GM21825 (cell line): ENCODE results near the gene ENDOD1.

Experiments used
- ATAC-seq: cut with Tn5 transposase; IDR thresholded peaks from one replicate; pipeline ENCODE4 v1.9.1; 2021; ENCODE audit warnings: mild to moderate bottlenecking, moderate library complexity; ENCODE audit not compliant: unreplicated experiment

Gene ENDOD1

GRCh38 chr11:95076416-95076815, 13.2 kb upstream of the ENDOD1 start:
- ATAC-seq: peak; percentile 63

- no peak for ATAC-seq
Measured at GRCh38 chr11:95076981-95077380, 12.7 kb upstream of the ENDOD1 start.

GRCh38 chr11:95078526-95078925, 11.1 kb upstream of the ENDOD1 start:
- no peak for ATAC-seq

- no peak for ATAC-seq
Measured at GRCh38 chr11:95081010-95081409, 8.6 kb upstream of the ENDOD1 start.

GRCh38 chr11:95081412-95081811, 8.2 kb upstream of the ENDOD1 start:
- no peak for ATAC-seq

- ATAC-seq: no peak
Measured at GRCh38 chr11:95082576-95083001, 7.1 kb upstream of the ENDOD1 start.

GRCh38 chr11:95084509-95084908, 5.1 kb upstream of the ENDOD1 start:
- ATAC-seq: no peak

- no peak for ATAC-seq
Measured at GRCh38 chr11:95085117-95085816, 4.4 kb upstream of the ENDOD1 start.

GRCh38 chr11:95086151-95086550, 3.5 kb upstream of the ENDOD1 start:
- ATAC-seq: no peak

GRCh38 chr11:95086836-95087570, 2.6 kb upstream of the ENDOD1 start:
- no peak for ATAC-seq

GRCh38 chr11:95088946-95089619, 563 bp upstream of the ENDOD1 start:
- ATAC-seq: peak; percentile 43

GRCh38 chr11:95091663-95092180, 2.1 kb downstream of the ENDOD1 start:
- no peak for ATAC-seq

GRCh38 chr11:95092549-95093324, 3.1 kb downstream of the ENDOD1 start:
- no peak for ATAC-seq

GRCh38 chr11:95093548-95093947, 3.9 kb downstream of the ENDOD1 start:
- peak; percentile 20 for ATAC-seq

- peak; percentile 85 for ATAC-seq
Measured at GRCh38 chr11:95095858-95096587, 6.4 kb downstream of the ENDOD1 start.

- no peak for ATAC-seq
Measured at GRCh38 chr11:95097209-95097608, 7.6 kb downstream of the ENDOD1 start.

- ATAC-seq: no peak
Measured at GRCh38 chr11:95098826-95099225, 9.2 kb downstream of the ENDOD1 start.

- ATAC-seq: no peak
Measured at GRCh38 chr11:95100191-95100648, 10.6 kb downstream of the ENDOD1 start.

GRCh38 chr11:95100856-95101507, 11.3 kb downstream of the ENDOD1 start:
- no peak for ATAC-seq

- no peak for ATAC-seq
Measured at GRCh38 chr11:95101935-95102334, 12.3 kb downstream of the ENDOD1 start.
